Brain microvascular endothelial cell (primary cell): Measurements from ENCODE around the gene SCYGR3.

Experiments
- DNase-seq: peaks from one replicate; pipeline ENCODE4 v3.0.0-alpha.2; 2020
- H3K27ac ChIP-seq: fragments of 250-450 bp; sonication (Bioruptor Pico); 2 replicates; pipeline ENCODE4 v1.5.1; 2020; ENCODE audit warnings: mild to moderate bottlenecking, moderate library complexity
- H3K27me3 ChIP-seq: fragments of 250-450 bp; sonication (Bioruptor Pico); replicated peaks from 2 replicates; pipeline ENCODE4 v1.5.1; 2020; ENCODE audit warnings: mild to moderate bottlenecking
- H3K36me3 ChIP-seq: fragments of 250-450 bp; sonication (Bioruptor Pico); replicated peaks from 2 replicates; pipeline ENCODE4 v1.5.1; 2020; ENCODE audit warnings: mild to moderate bottlenecking
- H3K4me3 ChIP-seq: 2 replicates; pipeline ENCODE4 v1.5.1; 2011; ENCODE audit warnings: low read depth, mild to moderate bottlenecking, control low read depth, low read length, moderate library complexity
- CTCF ChIP-seq: IDR thresholded peaks from 2 replicates; pipeline ENCODE4 v1.5.1; 2011; ENCODE audit warnings: low read depth, mild to moderate bottlenecking, moderate library complexity, low read length, control low read depth, inconsistent platforms; ENCODE audit errors: missing control alignments
- in situ Hi-C: cut with HindIII; loops from 2 replicates; pipeline ENCODE4 v1.10.0; 2017; ENCODE audit warnings: low sequenced_read_pairs, low pct_ligation_motif_present

The SCYGR3 gene

GRCh38 chr2:227614740-227615139, at the start of gene SCYGR3:
Gene SCYGR3 (minus strand): TSS chr2:227614840. CDS start chr2:227614840, 0 bp downstream.
- Histone ChIP-seq H3K27ac (no peak within 1 kb of the TSS), H3K36me3 (no peaks in the 10 kb centered on the region), H3K4me3 (no peak within 1 kb of the TSS), H3K27me3 (no peaks in the 10 kb centered on the region)
- TF ChIP-seq CTCF: no peak
- in situ Hi-C loops: no loop called here
- no peak for DNase-seq

- Histone ChIP-seq H3K27me3 (no peaks in the 10 kb centered on the region), H3K27ac (no peak overlapping the region), H3K4me3 (no peak overlapping the region), H3K36me3 (no peaks in the 10 kb centered on the region)
- in situ Hi-C loops: no loop called here
- DNase-seq: no peak
- no peak for TF ChIP-seq CTCF
These were observed 47.2 kb upstream of the SCYGR3 start for GRCh38 chr2:227661827-227662226.

- no peak for TF ChIP-seq CTCF
- Histone ChIP-seq H3K27ac (no peak overlapping the region), H3K27me3 (no peaks in the 10 kb centered on the region), H3K36me3 (no peaks in the 10 kb centered on the region), H3K4me3 (no peak overlapping the region)
- in situ Hi-C loops: no loop called here
- DNase-seq: no peak
These were observed 46.5 kb upstream of the SCYGR3 start for GRCh38 chr2:227661025-227661649.

GRCh38 chr2:227657199-227657845, 42.7 kb upstream of the SCYGR3 start:
- in situ Hi-C loops: no loop called here
- Histone ChIP-seq H3K4me3 (no peak overlapping the region), H3K27me3 (no peaks in the 10 kb centered on the region), H3K27ac (peak overlapping the region; percentile 55), H3K36me3 (no peaks in the 10 kb centered on the region)
- DNase-seq: peak; percentile 70
- TF ChIP-seq CTCF: no peak

GRCh38 chr2:227655454-227655853, 40.8 kb upstream of the SCYGR3 start:
- Histone ChIP-seq H3K27ac (peak overlapping the region; percentile 77), H3K36me3 (no peaks in the 10 kb centered on the region), H3K27me3 (no peaks in the 10 kb centered on the region), H3K4me3 (no peak overlapping the region)
- TF ChIP-seq CTCF: no peak
- in situ Hi-C loops: no loop called here
- peak; percentile 94 for DNase-seq
